ENCODE measurements around the gene SMIM21. TPM values are rescaled to one million over a fixed set of nuclear protein-coding genes. Genes with fewer than 3 reads are reported as not detected.

SMIM21 gene
- total RNA-seq, 1 donor from 2014 or later = not detected

DNA sequence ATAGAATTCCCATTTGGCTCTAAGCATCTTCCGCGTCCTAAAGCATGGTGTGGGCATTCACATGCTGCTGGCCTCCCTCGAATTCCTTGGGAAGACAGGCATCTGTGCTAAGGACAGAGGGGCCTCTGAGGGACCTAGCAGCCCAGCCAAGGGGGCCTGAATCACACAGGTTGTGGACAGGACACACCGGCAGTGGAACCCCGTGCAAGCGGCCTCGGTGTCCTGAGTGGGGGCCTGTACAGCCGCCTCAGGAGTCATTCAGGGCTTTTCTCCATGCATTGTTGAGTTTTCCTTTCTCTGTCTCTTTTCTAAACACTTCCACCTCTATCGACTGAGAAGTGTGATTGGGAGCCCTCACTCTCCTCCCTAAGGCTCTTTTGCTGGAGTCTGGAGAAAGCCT, 44.3 kb upstream of the SMIM21 start:
- Mint-ChIP-seq H3K4me1 (peaks cover 27% of the 10 kb centered on the region), H3K9me3 (no peaks in the 10 kb centered on the region), H3K36me3 (peaks cover 2% of the 10 kb centered on the region), H3K27ac (no peak overlapping the region), H3K27me3 (ENCODE audit: low read depth) (no peaks in the 10 kb centered on the region), H3K4me3 (no peak overlapping the region)
- TF ChIP-seq, protein P1, sequence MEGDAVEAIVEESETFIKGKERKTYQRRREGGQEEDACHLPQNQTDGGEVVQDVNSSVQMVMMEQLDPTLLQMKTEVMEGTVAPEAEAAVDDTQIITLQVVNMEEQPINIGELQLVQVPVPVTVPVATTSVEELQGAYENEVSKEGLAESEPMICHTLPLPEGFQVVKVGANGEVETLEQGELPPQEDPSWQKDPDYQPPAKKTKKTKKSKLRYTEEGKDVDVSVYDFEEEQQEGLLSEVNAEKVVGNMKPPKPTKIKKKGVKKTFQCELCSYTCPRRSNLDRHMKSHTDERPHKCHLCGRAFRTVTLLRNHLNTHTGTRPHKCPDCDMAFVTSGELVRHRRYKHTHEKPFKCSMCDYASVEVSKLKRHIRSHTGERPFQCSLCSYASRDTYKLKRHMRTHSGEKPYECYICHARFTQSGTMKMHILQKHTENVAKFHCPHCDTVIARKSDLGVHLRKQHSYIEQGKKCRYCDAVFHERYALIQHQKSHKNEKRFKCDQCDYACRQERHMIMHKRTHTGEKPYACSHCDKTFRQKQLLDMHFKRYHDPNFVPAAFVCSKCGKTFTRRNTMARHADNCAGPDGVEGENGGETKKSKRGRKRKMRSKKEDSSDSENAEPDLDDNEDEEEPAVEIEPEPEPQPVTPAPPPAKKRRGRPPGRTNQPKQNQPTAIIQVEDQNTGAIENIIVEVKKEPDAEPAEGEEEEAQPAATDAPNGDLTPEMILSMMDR (IDR thresholded peaks at IDR 0.05; ENCODE audit: unreplicated experiment) = no peak
- no peak for DNase-seq (ENCODE audit: low spot score in 2 of 2, unreplicated experiment in 2 of 2)

DNA sequence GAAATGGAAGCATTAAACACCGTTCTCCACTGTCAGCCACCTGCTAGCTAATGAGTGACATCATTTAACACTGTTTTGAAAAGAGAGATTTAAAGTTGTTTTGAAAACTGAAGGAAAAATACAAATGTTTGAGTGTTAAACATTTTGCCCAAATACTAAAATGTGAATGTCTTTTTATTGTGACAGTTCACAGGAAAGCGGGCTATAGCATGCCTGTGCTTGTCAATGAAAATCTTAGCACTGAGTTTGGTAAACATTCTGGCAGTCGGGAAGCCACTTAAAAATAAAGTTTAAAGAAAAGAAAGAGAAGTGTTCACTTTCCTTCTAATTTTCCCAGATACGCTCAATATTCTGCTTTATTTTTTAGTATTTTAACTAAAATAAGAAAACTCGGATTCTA, 40.3 kb upstream of the SMIM21 start:
- no peak overlapping the region for H3K27ac Mint-ChIP-seq
- peaks cover 17% of the 10 kb centered on the region for H3K36me3 Mint-ChIP-seq
- H3K4me3 Mint-ChIP-seq = no peak overlapping the region
- H3K4me1 Mint-ChIP-seq = peaks cover 21% of the 10 kb centered on the region
- no peaks in the 10 kb centered on the region for H3K27me3 Mint-ChIP-seq (ENCODE audit: low read depth)
- DNase-seq (ENCODE audit: low spot score in 2 of 2, unreplicated experiment in 2 of 2) = no peak
- no peaks in the 10 kb centered on the region for H3K9me3 Mint-ChIP-seq
- TF ChIP-seq, protein P1 (IDR thresholded peaks at IDR 0.05; ENCODE audit: unreplicated experiment) = no peak

DNA sequence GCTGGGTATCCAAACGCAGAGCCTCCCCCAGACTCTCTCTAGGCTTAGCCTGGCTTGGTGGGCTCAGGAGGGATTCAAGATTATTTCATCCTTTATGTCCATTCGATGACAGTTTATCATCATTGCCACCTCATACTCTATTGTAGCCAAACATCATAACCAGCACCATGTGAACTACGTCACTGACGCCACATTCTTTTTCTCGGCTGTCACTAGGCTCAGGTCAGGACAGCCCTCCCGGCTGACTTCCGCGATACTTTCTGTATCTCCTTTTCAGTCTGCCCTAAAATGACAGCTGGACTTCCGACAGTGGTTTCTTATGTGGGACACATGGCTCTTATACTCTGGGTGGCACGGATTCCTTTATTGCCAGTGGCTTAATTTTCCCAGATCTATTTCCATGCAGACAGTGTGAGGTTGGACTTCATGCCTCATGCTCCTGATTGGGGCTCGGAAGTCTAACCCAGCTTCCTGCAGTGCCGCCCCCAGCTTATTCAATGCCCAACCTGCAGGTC, 39.8 kb upstream of the SMIM21 start:
- H3K4me1 Mint-ChIP-seq = peaks cover 26% of the 10 kb centered on the region
- H3K9me3 Mint-ChIP-seq = no peaks in the 10 kb centered on the region

DNA sequence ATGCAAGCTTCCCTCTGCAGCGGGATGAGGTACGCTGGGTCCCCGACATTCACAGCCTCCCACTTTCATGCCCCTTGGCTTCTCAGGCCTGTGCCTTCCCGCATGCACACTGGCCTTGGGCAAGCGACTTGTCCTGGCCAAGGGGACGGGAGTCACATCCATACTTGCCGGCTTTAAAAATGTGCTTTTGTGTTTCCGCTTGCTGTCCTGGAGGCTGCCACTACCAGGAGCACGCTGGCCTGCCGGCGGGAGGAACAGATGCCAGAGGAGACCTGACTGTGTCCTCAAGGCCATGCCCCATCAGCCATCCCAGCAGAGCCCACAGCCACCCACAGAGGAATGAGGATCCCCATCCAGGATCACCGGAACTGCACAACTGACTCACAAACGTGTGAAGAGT, 36.9 kb upstream of the SMIM21 start:
- TF ChIP-seq, protein P1 (IDR thresholded peaks at IDR 0.05; ENCODE audit: unreplicated experiment) = no peak
- Mint-ChIP-seq H3K27ac (no peak overlapping the region), H3K4me3 (no peak overlapping the region), H3K36me3 (peaks cover 22% of the 10 kb centered on the region), H3K9me3 (peaks cover 5% of the 10 kb centered on the region), H3K27me3 (ENCODE audit: low read depth) (no peaks in the 10 kb centered on the region), H3K4me1 (peaks cover 37% of the 10 kb centered on the region)
- no peak for DNase-seq (ENCODE audit: low spot score in 2 of 2, unreplicated experiment in 2 of 2)

More for the DNA sequence above, 39.8 kb upstream of the SMIM21 start:
- H3K36me3 Mint-ChIP-seq = peaks cover 17% of the 10 kb centered on the region
- TF ChIP-seq, protein P1 (IDR thresholded peaks at IDR 0.05; ENCODE audit: unreplicated experiment) = no peak
- H3K4me3 Mint-ChIP-seq = no peak overlapping the region
- no peaks in the 10 kb centered on the region for H3K27me3 Mint-ChIP-seq (ENCODE audit: low read depth)
- no peak overlapping the region for H3K27ac Mint-ChIP-seq
- no peak for DNase-seq (ENCODE audit: low spot score in 2 of 2, unreplicated experiment in 2 of 2)

DNA sequence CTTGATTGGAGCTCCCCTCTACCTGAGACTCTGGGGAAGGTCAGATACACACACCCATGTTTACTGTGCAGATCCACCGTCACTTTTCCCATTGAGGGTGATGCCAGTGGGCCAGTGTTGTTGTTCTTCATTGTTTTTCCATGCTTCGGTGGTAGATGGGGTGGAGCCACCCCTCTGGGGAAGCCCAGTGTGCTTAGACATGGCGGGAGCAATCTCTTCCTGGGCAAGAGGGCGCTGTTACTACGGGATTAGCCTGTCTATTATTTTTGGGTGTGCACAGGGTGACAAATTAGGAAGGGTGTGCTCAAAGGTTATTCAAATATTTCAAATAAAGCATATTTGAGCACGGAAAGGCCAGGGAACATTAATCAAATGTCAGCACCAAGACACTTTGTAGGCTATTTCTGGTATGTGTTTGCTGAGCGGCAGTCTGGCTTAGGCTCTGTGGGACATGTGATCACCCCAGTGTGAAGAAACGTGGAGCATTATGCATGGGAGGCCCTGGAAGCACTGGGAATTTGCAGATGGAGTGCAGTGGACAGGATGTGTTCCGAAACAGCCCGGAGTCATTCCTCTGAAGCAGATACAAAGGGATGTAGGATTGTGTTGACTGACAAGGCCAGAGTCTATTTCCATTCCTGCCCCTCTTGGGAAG, 34.8 kb upstream of the SMIM21 start:
- TF ChIP-seq, protein P1 (IDR thresholded peaks at IDR 0.05; ENCODE audit: unreplicated experiment) = no peak
- Mint-ChIP-seq H3K27ac (peak overlapping the region; percentile 23), H3K27me3 (ENCODE audit: low read depth) (no peaks in the 10 kb centered on the region)

More for the DNA sequence above, 34.8 kb upstream of the SMIM21 start:
- peaks cover 24% of the 10 kb centered on the region for H3K9me3 Mint-ChIP-seq
- H3K4me1 Mint-ChIP-seq = peaks cover 33% of the 10 kb centered on the region
- H3K4me3 Mint-ChIP-seq = no peak overlapping the region
- DNase-seq (ENCODE audit: low spot score in 2 of 2, unreplicated experiment in 2 of 2) = no peak
- H3K36me3 Mint-ChIP-seq = peaks cover 40% of the 10 kb centered on the region
